Measurements from ENCODE around the gene CD207. TPM values are rescaled to one million over a fixed set of nuclear protein-coding genes. Genes with fewer than 3 reads are reported as not detected.

The CD207 gene
- total and polyA plus RNA-seq, 2 of the 8 experiments (the other 6 are each of a cell fraction or from before 2014, with no cell fraction given): not detected

GRCh38 chr2:70797506-70797905 lies 38.1 kb downstream of the CD207 start:
- Histone ChIP-seq H4K8ac (ENCODE audit: extremely low read depth, insufficient read depth, low read length) (no peak overlapping the region), H3K14ac (ENCODE audit: insufficient read length) (no peak overlapping the region), H2AK5ac (ENCODE audit: low read depth, low read length) (no peak overlapping the region), H4K20me1 (replicated peaks in 1 of 2; ENCODE audit: control insufficient read depth in 1 of 2, insufficient read depth in 2 of 2, low read length in 2 of 2) (no peaks in the 10 kb centered on the region), H3K4ac (replicated peaks; ENCODE audit: insufficient read length, low read depth, low read length) (no peak overlapping the region), H3K79me1 (ENCODE audit: low read depth, low read length) (no peaks in the 10 kb centered on the region), H3K27me3 (replicated peaks in 1 of 4; ENCODE audit: control insufficient read depth in 3 of 4, extremely low read depth in 1 of 4, insufficient read depth in 3 of 4, low read length in 3 of 4) (peaks cover 2 to 17% (median 5%) of the 10 kb centered on the region in 4 experiments; a peak in 4 of 7 replicates), H3K56ac (replicated peaks; ENCODE audit: insufficient read length, low read depth, low read length) (no peak overlapping the region), H3K36me3 (ENCODE audit: control insufficient read depth in 2 of 4, insufficient read depth in 4 of 4, low read length in 3 of 4) (no peaks in the 10 kb centered on the region), H4K91ac (replicated peaks; ENCODE audit: insufficient read length, low read length) (no peak overlapping the region), H2BK120ac (replicated peaks; ENCODE audit: low read depth, low read length) (no peak overlapping the region), H3K23me2 (ENCODE audit: low read depth, low read length) (no peaks in the 10 kb centered on the region), H3K79me2 (ENCODE audit: control insufficient read depth in 1 of 2, insufficient read depth in 2 of 2, low read length in 2 of 2) (no peaks in the 10 kb centered on the region), H2AFZ (ENCODE audit: low read length) (no peak overlapping the region), H3K4me2 (ENCODE audit: insufficient read depth in 1 of 2, low read depth in 2 of 2, low read length in 2 of 2) (no peak overlapping the region), H3K9ac (replicated peaks in 1 of 4; ENCODE audit: extremely low read depth in 1 of 4, low read depth in 3 of 4, low read length in 3 of 4) (no peak overlapping the region), H2BK12ac (ENCODE audit: low read depth, low read length) (no peak overlapping the region), H3K4me3 (ENCODE audit: extremely low read depth in 1 of 4, insufficient read depth in 2 of 4, low read depth in 3 of 4, low read length in 4 of 4) (no peak overlapping the region), H2BK20ac (ENCODE audit: low read length) (no peak overlapping the region), H3K18ac (ENCODE audit: extremely low read depth, low read length) (no peak overlapping the region), H3K4me1 (replicated peaks in 1 of 4; ENCODE audit: control insufficient read depth in 3 of 4, insufficient read depth in 4 of 4, low read length in 3 of 4) (peaks cover 0 to 3% (median 0%) of the 10 kb centered on the region in 4 experiments; a peak in 1 of 7 replicates), H4K5ac (ENCODE audit: insufficient read length, low read depth, low read length) (no peak overlapping the region), H3K23ac (ENCODE audit: insufficient read length) (no peak overlapping the region), H3K27ac (ENCODE audit: low read depth, low read length) (no peak overlapping the region), H2BK5ac (ENCODE audit: low read depth, low read length) (no peak overlapping the region), H3K9me3 (ENCODE audit: insufficient read depth in 2 of 2, low read depth in 1 of 2, low read length in 1 of 2) (peaks cover 4 to 6% of the 10 kb centered on the region in 2 experiments; a peak in 2 of 4 replicates), H2BK15ac (ENCODE audit: low read length) (no peak overlapping the region; the same call in 1 of the 2 replicates)
- no peak for TF ChIP-seq KDM5A (IDR thresholded peaks at IDR 0.05; ENCODE audit: low read length)
- TF ChIP-seq RBBP5 (IDR thresholded peaks at IDR 0.05; ENCODE audit: borderline replicate concordance, low read depth, low read length): no peak
- no peak for DNase-seq (ENCODE audit: low read depth in 1 of 2, low spot score in 2 of 2)
- 80% methylated on average over 2 of the region's 2 CpGs; no CpG with 5 or more reads in 1 of the 2 experiments for WGBS, 2 experiments (ENCODE audit: extremely low coverage in 1 of 2, insufficient coverage in 1 of 2, insufficient read length in 1 of 2, insufficient replicate concordance in 2 of 2, low coverage in 1 of 2, low lambda C conversion rate in 2 of 2, missing lambda C conversion rate in 1 of 2)
- ChIA-PET POLR2A (ENCODE audit: partially characterized antibody) (no interaction called here), CTCF (ENCODE audit: partially characterized antibody) (interaction anchor here (0.6 to 13.4 kb wide), 8 partner anchors 11 to 328 kb away, joined by 3 to 91 read pairs (median 4); no protein-coding TSS in a partner anchor)
- FAIRE-seq: no peak

Data from H1 (cell line).